Stimulated activated CD8-positive, alpha-beta memory T cell treated with anti-CD3 and anti-CD28 coated beads, Interleukin-12 subunit alpha, Interleukin-12 subunit beta, amount 100 ng/mL, for 24 hours (primary cell): Measurements from ENCODE around the gene EXOC3.

Experiments used
- DNase-seq: peaks from one replicate; pipeline ENCODE4 v3.0.0-alpha.2; 2020; ENCODE audit errors: extremely low read depth

EXOC3 gene

DNA sequence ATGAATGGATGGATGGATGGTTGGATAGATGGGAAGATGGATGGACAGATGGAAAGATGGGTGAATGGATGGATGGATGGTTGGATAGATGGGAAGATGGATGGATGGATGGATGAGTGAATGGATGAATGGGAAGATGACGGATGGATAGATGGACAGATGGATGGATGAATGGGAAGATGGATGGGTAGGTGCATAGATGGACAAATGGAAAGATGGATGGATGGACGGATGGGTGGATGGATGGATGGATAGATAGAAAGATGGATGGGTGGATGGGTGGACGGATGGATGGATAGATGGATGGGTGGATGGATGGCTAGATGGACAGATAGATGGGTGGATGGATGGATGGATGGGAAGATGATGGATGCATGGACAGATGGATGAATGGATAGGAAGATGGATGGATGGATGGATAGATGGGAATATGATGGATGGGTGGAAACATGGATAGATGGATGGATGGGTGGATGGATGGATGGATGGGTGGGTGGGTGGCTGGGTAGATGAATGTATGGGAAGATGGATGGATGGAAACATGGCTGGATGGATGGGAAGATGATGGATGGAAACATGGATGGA lies 16.5 kb upstream of the EXOC3 start:
- DNase-seq, result no peak

DNA sequence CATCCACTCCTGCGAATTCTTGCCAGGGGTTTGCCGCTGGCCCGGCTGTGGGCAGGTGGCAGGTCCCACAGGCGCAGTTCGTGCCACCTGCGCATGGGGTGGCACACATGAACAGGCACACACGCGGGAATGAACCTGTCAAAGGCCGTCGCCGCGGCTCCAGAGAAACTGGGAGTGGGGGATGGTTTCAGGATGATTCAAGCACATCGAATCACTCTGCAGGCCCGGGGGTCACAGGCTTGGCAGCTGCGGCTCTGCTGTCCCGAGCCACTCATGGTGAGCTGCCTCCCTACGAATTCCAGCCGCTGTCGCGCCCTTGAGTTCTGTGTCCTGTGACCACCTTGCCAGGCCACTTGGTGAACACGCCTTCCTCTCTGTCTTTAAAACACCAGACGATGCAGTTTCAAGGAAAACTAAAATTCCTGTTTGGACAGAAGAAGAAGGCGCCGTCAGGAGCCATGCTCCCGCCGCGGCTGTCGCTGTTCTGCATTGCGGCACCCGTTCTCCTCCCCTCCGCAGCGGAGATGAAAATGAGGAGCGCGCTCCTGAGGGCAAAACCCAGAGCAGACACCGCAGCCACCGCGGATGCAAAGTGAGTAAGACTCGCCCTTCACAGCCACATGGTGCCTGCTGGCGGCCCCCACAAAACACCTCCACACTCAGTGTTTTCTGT lies 15.4 kb upstream of the EXOC3 start:
- DNase-seq, result no peak

DNA sequence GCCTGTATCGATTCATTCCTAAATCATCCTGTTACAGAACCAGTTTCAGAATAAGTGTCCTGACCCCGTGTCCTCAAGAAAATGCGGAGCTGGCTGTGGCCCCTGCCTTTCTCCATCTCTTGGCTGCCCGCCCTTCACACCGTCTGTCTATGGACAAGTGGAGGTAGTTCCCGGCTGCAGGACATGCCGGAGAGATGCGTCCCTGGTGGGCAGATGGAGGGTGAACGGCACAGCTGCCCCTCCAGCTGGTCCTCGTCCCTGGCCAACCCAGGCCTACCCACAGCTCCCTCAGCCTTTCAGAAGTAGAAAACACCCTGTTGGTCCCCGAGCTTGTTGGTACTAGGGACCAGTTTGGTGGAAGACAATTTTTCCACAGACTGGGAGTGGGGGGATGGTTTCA lies 14.8 kb upstream of the EXOC3 start:
- no peak for DNase-seq

DNA sequence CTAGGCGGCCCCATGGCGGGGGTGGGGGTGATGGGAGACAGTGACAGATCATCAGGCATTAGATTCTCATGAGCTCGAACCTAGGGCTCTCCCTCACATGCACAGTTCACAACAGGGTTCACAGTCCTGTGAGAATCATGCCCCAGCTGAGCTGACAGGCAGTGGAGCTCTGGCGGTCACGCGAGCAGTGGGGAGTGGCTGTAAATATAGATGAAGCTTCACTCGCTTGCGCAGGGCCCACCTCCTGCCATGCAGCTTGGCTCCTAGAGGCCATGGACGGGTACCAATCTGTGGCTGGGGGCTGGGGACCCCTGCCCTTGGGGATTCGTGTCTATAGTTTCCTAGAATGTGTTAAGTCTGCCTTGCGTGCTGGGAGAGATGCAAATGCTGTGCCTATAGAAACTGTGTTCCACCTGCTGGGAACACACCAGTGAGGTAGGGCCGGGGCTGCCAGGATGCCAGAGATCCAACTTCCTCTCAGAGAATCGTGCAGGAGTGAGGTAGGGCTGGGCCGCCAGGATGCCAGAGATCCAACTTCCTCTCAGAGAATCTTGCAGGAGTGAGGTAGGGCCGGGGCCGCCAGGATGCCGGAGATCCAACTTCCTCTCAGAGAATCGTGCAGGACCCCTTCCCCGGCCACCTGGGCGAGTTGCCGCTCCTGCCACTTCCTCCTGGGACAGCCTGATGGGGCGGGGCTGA lies 14.1 kb upstream of the EXOC3 start:
- no peak for DNase-seq

DNA sequence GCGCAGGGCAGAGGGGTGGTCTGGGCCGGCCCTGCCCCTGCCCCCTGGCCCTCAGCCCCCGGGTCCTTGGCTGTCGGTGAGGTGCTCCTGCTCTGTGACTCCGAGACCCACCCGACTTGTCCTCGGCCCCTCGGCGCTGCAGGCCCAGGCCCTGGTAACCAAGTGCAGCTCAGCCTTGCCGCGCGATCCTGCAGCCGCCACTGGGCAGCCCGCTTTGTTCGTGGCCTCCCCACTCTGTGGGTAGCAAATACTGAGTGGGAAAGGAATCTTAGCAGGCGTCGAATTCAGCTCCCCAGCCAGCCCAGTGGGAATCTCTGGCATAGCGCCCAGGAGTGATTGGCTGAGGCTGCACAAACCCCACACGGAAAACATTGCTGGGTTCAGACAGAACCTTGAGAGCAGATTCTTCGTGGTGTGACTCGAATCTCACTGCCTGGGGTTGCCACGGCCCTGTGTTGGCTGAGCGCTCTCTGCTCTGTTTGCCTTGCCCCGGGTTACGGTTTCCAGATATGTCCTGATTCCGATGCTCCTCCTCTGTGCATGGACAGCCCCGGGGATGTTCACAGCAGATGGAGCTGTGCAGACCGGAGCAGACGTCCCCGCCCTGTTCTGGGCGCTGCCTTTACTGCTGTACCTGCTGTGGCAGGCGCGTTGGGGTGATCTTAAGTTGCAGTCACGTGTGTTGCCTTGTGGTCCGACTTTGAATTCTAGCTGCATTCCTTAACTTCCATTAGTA lies 13.4 kb upstream of the EXOC3 start:
- no peak for DNase-seq

DNA sequence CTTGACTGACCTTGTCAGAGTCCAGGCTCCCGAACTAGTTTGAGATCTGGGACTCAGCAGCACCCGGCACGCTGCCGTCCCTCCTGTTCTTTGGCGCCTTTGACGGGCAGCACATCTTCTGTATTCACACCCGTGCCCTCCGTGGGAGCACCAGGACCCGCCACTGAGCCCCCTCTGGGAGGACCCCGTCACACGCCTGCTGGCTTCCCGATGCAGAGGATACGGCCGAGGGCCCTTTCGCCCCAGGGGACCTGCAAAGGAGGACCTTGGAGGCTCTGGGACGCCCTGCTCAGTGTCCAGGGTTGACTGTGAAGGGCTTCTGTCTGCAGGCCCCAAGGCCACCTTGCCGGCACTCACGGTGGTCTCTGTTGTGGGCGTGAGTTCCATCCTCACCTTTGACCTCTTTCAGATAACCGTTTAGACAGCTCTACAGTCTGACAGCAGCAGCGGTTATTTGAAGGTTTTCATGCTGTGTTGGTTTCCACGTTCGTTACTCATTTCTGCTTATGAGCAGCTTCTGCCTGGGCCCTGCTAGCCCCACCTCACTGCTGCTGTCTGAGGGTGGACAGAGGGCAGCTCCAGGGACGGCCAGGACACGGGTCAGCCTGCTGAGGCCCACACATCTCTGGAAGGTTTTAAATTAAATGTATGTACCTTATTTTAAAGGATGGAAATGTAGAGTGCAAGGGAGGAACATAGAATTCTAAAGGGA lies 12.6 kb upstream of the EXOC3 start:
- DNase-seq, result no peak

DNA sequence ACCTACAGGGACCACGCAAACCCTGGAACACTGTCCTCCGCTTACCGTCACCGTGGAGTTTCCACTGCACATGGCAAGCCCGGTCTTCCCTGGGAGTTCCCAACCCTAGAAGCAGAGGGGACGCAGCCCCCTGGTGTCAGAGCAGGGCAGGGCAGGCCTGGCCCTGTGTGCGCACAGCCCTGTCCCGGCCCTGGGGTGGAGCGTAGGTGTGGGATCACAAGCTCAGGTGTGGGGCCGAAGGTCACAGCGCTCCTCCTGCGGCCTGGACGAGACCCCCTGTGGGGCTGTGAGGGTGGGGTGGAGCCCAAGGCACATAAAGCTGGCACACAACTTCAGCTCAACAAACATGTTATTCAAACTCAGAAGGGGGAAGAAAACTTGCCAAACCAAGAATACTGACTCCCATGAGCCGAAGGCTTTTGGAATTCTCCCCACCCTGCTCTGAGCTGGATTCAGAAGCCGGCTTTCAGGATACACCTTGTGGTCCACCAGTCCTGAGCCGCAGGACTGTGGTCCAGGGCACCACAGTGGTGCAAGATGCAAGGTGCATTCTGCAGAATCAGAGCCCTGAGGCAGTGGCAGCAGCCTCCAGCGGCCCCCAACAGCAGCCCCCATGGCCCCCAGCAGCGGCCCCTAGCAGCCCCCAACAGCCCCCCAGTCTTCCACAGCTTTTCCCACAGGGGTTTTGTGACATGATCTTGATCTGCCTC lies 11.8 kb upstream of the EXOC3 start:
- DNase-seq, result no peak

DNA sequence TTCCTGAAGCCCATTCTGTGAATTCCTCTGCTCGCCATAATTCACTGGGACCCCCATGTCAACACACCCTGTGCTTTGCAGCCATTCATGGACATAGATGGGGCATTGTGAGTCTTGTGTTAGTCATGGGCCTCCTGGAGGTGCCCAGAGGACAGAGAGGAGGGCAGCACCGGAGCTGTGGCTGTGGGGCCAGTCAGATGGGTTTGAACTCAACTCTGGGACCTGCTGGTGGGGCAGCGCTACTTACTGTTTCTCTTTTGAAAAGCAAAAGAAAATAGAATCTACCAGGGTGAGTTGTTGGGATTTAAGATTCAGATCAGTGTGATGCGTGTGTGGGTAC lies 11.3 kb upstream of the EXOC3 start:
- DNase-seq, result no peak

DNA sequence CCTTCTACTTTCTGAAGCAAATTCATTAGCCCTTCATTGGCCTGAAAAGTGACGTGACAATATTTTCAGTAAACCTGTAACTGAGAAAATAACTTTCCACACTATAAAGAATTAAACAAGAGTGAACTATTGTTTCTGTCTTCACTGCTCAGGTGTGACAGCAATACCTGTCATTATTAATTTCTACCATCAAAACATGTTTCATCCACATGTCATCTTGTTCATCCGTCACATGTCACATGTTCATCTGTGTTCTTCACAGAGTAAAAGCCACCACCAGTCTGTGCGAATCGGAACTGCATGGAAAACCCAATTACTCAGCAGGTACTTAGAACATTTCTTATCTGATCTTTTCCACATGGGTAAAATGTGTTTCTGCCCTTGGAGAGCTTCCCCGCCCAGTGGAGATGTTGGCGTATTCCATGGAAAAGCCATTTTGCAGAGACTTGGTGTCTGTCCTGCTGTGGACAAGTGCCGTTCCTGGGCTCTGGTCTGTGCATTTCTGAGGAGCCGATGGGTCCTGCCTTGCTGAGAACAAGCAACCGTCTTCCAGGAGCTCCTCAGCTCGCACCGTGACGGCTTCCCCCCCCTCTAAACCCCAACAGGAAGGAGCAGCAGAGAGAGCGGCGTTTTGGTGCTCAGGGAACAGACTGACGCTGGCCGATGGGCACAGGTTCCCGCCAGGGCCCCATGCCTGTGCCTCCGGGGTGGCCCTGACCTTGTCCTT lies 10.6 kb upstream of the EXOC3 start:
- DNase-seq, result no peak

DNA sequence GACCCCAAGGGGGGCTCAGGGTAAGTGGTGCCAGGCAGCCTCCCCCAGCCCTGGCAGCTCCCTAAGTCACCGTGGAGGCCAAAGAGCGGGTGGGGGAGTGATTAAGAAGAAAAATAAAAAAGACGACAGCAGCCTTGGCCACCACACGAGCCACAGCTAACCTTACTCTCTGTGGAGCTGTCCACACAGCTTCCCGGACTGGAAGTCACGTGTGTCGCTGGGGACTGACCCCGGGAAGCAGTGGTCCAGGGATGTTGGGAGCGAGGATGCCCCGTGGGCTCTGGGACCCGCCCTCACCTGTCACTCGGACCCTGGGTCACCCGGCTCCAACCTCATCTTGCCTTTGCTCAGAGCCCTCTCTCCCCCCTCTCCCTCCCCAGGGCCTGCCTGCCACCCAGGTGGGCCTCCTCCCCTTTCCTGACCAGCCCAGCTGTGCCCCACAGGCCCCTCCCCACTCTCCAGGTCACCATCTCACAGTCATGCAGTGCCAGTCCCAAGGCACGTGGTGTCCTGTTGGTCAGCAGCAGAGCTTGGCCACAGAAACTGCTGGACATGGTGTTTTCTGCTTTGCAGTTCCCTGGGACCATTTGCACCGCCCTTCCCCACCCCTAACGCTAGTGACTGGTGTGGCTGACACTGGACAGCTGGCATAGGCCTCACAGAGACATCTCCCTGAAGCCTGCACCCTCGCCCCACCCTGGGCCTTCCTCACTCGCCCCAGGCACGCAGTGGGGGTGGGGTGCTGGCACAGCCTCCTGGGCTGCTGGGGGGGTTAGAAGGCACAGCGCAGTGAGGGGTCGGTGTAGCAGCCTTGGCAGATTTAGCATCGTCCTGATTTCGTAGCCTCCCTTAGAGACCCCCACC lies 9.8 kb upstream of the EXOC3 start:
- no peak for DNase-seq

DNA sequence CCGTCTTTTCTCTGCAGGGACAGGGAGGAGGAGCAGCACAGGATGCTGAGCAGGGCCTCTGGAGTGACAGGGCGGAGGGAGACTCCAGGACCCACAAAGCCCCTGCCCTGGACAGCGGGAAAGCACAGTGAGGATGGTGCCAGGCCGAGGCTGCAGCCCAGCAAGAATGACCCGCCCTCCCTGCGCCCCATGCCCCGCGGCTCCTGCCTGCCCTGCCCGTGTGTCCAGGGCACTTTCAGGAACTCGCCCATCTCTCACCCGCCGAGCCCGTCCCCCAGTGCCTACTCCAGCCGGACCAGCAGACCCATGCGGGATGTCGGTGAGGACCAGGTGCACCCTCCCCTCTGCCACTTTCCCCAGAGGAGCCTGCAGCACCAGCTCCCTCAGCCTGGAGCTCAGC lies 9.1 kb upstream of the EXOC3 start:
- DNase-seq, result no peak

DNA sequence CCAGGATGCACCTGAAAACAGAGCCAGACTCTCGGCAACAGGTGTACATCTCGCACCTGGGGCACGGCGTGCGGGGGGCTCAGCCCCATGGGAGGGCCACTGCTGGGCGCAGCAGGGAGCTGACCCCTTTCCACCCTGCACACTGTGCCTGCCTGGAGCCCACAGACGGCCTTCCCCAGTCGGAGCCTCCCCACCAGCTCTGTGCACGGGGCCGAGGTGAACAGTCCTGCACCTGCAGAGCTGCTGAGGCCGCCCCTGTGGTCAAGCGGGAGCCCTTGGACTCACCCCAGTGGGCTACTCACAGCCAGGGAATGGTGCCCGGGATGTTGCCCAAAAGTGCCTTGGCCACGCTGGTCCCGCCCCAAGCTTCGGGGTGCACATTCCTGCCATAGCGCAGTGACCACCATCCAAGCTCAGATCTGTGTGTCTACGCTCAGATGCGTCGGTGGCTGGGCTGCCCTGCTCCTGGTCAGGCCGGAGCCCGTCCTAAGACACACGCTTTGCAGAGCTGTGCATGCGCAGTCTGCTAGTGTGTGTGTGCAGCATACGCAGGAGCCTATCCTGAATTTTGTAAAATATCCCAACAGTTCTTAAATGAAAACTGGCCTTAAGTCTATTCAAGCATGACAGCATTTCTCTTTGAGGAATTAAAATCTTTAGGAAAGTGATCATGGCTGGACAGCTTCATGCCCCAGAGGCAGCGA lies 8.4 kb upstream of the EXOC3 start:
- DNase-seq, result no peak

DNA sequence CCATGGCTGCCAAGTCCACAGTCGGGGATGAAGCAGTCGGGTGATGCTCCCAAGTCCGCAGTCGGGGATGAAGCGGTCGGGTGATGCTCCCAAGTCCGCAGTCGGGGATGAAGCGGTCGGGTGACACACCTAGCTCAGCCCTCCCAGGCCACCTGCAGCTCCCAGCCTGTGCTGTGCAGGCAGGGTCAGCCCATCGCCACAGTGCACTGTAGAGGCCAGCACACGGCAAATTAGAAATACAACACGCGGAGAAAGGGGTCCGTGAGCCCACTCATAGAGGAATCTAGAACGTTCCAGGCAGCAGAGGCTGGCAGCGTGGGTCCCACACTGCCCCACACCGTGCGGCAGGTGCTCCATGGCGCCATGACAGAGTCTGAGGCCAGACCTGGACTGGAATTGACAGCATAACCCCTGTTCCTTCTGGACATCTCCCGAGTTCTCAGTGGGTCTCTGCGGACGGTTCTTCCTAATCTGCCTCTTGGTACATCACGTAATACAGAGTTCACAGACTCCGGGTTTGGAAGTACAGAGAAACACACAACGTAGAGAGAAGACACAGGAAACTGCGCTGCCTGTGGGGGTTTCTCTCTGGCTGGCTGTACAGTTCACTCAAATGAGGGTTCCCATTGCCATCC lies 7.7 kb upstream of the EXOC3 start:
- no peak for DNase-seq

DNA sequence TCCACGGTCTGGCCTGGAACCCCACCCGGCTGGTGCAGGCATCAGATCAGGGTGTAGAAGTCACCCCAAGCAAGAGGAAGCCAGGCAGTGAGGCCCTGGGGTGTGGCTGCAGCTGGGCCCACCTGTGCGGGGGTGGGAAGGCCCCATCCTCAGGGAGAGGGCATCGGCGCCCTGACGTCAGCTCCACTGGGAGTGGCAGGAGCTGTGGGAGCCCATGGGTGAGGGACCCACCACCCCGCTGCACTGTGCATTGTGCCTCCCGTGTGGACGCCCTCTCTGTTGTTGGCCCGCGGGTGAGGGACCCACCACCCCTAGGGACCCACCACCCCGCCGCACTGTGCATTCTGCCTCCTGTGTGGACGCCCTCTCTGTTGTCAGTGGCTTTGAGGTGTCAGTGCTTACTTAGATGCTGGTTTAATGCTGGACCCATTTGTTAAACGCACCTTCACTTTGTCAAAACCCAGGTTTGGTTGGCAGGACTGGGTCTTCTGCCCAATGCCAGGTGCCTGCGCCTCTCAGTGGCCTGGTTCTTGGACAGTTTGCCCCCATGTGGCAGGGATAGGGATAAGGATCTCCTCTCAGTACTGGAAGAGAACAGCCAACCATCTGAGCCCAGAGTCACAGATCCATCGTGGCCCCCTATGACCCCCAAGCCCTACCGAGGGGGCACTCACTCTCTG lies 6.9 kb upstream of the EXOC3 start:
- no peak for DNase-seq

DNA sequence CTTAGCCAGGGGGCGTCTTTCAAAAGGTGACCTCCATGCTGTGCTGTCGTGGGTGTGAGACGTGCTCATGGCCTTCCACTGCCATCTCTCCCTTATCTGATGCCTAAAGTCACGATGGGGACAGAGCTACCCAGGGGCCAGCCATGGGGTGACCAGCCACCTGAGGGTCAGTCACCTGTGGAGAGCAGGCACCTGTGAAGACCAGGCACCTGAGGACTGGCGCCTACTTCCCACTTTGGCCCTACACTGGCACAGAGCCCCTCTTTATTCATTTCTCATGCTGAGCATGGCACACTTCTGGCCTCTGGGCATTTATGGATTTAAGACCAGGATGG lies 6.4 kb upstream of the EXOC3 start:
- no peak for DNase-seq

DNA sequence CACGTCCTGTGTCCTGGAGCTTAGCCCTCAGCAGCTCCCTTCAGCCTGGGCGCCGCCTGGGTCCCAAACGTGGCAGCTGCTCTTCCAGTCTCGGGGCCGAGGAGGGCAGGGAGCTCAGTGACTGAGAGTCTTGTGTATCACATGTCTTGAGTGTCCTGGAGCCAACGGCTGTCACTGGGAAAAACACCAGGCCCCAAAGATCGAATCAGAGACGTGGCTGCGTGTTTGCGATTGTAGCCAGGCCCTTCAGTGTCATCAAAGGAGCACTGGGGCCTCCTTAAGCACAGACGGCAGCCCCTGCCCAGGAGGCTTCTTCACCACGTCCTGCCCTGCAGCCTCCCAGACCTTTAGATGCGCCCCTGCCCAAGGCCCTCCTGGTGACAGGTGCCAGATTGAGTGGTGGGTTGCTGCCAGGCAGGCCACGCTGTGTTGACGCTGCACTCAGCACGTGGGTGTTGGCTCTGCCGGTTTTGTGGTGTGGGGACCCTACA lies 5.7 kb upstream of the EXOC3 start:
- no peak for DNase-seq

DNA sequence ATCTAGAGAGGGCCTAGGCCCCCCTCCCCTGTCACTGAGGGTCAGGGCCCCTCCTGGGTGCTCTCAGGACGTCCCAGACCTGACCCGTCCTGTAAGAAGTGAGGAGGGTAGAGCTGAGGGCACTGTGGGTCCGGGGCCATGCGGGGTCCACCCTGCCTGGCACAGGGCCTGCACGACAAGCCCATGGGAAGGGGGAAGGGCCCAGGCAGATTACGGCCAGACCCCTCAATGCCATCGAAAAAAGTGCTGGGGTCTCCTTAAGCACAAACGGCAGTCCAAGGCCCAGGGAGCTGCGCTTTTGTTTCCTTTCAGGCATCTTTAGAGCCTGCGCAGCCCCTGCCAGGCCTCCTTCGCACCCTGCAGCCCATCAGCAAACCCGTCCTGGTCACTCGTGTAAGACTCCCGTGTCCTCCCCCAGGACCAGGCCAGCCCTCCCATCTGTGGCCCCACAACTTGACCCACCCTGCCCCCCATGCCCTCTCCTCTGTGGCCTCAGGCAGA lies 4.4 kb upstream of the EXOC3 start:
- no peak for DNase-seq

DNA sequence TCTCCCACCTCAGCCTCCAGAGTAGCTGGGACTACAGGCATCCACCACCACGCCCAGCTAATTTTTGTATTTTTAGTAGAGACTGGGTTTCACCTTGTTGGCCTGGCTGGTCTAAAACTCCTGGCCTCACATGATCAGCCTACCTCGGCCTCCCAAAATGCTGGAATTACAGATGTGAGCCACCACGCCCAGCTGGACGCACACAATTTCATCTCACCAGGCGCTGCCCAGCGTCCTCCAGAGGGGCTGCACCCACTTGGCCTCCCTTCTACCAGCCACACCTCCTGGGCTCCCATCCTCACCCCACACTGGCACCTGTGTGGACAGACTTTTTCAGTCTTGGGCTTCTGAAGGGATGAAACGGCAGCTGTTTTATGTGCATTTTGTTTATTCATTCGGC lies 3.8 kb upstream of the EXOC3 start:
- no peak for DNase-seq
